Ovary (tissue), 9 donors: Measurements from ENCODE around the gene TENT5A. TPM values are rescaled to one million over a fixed set of nuclear protein-coding genes. Genes with fewer than 3 reads are reported as not detected.

Experiments
- DNase-seq, 5 donors: peaks; one replicate each; pipeline ENCODE4 v3.0.0-alpha.2; 2019 to 2020
- H3K27ac ChIP-seq, 2 donors: fragments of 200-600 bp; one replicate each; pipeline versions ENCODE4 v1.5.1 to v1.8.0; 2019 to 2022
- H3K27me3 ChIP-seq: fragments of 200-600 bp; one replicate; pipeline ENCODE4 v1.8.0; 2022
- H3K36me3 ChIP-seq: fragments of 200-600 bp; sonication (generic); one replicate; pipeline ENCODE4 v1.5.1; 2019
- H3K4me1 ChIP-seq: one replicate; pipeline ENCODE4 v1.8.1; 2013; ENCODE audit warnings: mild to moderate bottlenecking, moderate library complexity; ENCODE audit not compliant: insufficient read depth
- H3K4me3 ChIP-seq: fragments of 200-600 bp; sonication (generic); one replicate; pipeline ENCODE4 v1.5.1; 2017
- H3K9me3 ChIP-seq, 2 donors: fragments of 200-600 bp in 1 of 2; sonication (generic) in 1 of 2; one replicate each; pipeline versions ENCODE4 v1.5.1 to v1.8.1; 2013 to 2019; ENCODE audit warnings: mild to moderate bottlenecking in 1 of 2, moderate library complexity in 1 of 2
- EP300 ChIP-seq: sonication (generic); formaldehyde crosslinking; IDR thresholded peaks from one replicate; pipeline ENCODE4 v1.6.1; 2017; ENCODE audit warnings: antibody characterized with exemption
- POLR2A ChIP-seq: fragments of 450-650 bp; IDR thresholded peaks from one replicate; pipeline ENCODE4 v1.6.1; 2017; ENCODE audit warnings: antibody characterized with exemption, mild to moderate bottlenecking, moderate library complexity
- WGBS, 3 donors: extraction: QIAGEN DNeasy Blood & Tissue Kit in 1 of 3; methylation state at CpG; one replicate each; pipeline versions ENCODE4 v1.1.5 to v1.1.7; 2013 to 2017; 5-methylcytosine and 5-hydroxymethylcytosine counted together
- intact Hi-C, 4 donors: fragments of 100-400 bp; cut with DNase I; formaldehyde crosslinking; loops; one replicate each; pipeline versions ENCODE4 v1.11.0 to v1.15.1; 2022 to 2023
- polyA plus RNA-seq, 2 donors: library from polyadenylated mRNA; stranded (reverse); fragments of 200-250 nt in 1 of 2; fragments of 350-450 nt in 1 of 2; fragmentation: Illumina TruSeq in 1 of 2; extraction: RNeasy Lipid Tissue Mini Kit (QIAGEN cat#74804) in 1 of 2; gene quantifications; one replicate each; pipeline ENCODE4 v1.2.3, GENCODE V29; 2013 to 2014
- total RNA-seq, 7 donors: library from RNA; depleted of rRNA in 2 of 7; stranded (reverse); fragments of >200 nt in 2 of 7; fragmentation: NEBNext Ultra II Directional in 3 of 7; extraction: Animal tissue kit (Norgen Biotek cat#: 25700) in 3 of 7; gene quantifications; one replicate each; pipeline versions ENCODE4 v1.1.0 to v1.2.4, GENCODE V29; 2016 to 2023
- TF ChIP-seq, protein P1 (sequence below), 3 donors: fragments of 450-650 bp in 2 of 3; fragments of 200-600 bp in 1 of 3; IDR thresholded peaks; one replicate each; pipeline versions ENCODE4 v1.5.1 to v1.8.0; 2016 to 2022; ENCODE audit warnings: antibody characterized with exemption in 3 of 3, mild to moderate bottlenecking in 1 of 3
- donor health status: DM: no; HTN: no; CAD: no; lungs with moderate emphysema.
- donor health status: DM: no; HTN: no; CAD: no.
- donor health status: Bipolar disorder and iron deficiency.
- donor health status: DM: yes; HTN: yes; CAD: no.
- donor health status: DM: no; HTN: no; CAD: no.
- donor health status: DM: yes; HTN: yes; CAD: no.

The TENT5A gene
- total and polyA plus RNA-seq, 9 donors: 14.6 to 47.1 (median 29.4) TPM

DNA sequence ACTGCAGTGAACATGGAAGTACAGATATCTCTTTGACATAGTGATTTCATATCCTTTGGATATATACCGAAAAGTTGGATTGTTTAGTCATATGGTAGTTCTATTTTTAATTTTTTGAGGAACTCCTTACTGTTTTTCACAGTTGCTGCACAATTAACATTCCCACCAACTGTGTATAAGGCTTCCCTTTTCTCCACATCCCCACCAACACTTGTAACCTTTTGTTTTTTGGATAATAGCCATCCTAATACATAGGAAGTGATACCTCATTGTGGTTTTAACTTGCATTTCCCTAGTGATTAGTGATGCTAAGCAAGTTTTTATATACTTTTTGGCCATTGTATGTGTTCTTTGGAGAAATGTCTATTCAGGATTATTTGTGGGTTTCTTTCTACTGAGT lies 45.1 kb upstream of the TENT5A start:
- no peaks in the 10 kb centered on the region for H3K27me3 ChIP-seq
- TF ChIP-seq EP300: no peak
- TF ChIP-seq, protein P1, sequence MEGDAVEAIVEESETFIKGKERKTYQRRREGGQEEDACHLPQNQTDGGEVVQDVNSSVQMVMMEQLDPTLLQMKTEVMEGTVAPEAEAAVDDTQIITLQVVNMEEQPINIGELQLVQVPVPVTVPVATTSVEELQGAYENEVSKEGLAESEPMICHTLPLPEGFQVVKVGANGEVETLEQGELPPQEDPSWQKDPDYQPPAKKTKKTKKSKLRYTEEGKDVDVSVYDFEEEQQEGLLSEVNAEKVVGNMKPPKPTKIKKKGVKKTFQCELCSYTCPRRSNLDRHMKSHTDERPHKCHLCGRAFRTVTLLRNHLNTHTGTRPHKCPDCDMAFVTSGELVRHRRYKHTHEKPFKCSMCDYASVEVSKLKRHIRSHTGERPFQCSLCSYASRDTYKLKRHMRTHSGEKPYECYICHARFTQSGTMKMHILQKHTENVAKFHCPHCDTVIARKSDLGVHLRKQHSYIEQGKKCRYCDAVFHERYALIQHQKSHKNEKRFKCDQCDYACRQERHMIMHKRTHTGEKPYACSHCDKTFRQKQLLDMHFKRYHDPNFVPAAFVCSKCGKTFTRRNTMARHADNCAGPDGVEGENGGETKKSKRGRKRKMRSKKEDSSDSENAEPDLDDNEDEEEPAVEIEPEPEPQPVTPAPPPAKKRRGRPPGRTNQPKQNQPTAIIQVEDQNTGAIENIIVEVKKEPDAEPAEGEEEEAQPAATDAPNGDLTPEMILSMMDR (IDR thresholded peaks at IDR 0.05): no peak
- TF ChIP-seq POLR2A: no peak
- no peaks in the 10 kb centered on the region for H3K9me3 ChIP-seq
- H3K27ac ChIP-seq: no peak overlapping the region
- intact Hi-C loops: no loop called here
- 84 to 94% (median 86%) methylated on average over 1 of the region's 1 CpG for WGBS, 3 donors
- DNase-seq: no peak
- no peaks in the 10 kb centered on the region for H3K36me3 ChIP-seq
- no peaks in the 10 kb centered on the region for H3K4me1 ChIP-seq
- H3K4me3 ChIP-seq: no peak overlapping the region

DNA sequence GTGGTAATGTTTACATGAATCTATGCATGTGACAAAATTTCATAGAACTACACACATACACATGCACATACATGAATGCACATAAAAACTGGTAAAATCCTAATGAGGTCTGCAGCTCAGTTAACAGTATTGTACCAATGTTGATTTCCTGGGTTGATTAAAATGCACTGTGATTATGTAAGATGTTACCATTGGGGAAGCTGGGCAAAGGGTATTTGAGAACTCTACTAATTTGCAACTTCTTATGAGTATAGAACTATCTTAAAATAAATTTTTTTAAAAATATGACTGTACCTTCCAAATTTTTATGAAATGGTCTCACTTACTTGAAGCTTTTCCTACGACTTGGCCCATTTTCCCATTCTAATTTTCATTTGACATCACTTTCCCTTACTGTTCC lies 43.4 kb upstream of the TENT5A start:
- WGBS, 3 donors: 96 to 98% (median 96%) methylated on average over 1 of the region's 1 CpG
- intact Hi-C loops: no loop called here
- Histone ChIP-seq H3K9me3 (no peaks in the 10 kb centered on the region), H3K36me3 (no peaks in the 10 kb centered on the region), H3K4me3 (no peak overlapping the region), H3K27ac (no peak overlapping the region), H3K27me3 (no peaks in the 10 kb centered on the region), H3K4me1 (no peaks in the 10 kb centered on the region)
- TF ChIP-seq EP300 (no peak), POLR2A (no peak)
- TF ChIP-seq, protein P1 (IDR thresholded peaks at IDR 0.05): no peak
- DNase-seq: no peak

DNA sequence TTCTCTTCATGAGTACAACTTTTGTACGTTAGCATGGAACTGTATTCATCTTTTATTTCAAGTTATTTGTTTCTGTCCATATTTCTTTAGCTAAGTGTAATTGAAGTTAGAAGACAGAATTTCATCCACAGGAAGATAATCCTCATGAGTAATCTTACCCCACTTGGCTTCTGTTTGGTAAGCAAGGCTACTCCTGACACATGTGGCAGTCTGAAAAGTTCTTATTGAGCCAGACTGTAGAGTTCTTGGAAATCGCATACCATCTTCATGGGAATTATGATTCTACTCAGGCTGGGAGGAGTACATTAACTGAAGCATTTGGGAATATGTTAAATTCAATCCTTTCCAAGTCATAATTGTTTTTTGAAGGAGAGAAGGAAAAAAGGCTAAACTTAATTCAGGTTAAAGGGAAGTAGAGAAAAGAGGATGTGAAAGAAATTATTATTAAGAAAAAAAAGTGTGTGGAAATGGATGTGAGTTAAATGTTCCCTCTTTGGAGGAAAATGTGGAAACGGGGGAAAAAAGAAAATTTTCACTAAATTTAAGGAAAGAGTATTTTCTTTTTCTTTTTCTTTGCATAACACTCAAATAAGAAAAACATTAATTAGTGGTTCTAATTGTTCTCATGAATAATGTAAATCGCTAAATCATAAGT lies 41.5 kb upstream of the TENT5A start:
- no peak for TF ChIP-seq EP300
- TF ChIP-seq, protein P1 (IDR thresholded peaks at IDR 0.05): no peak
- TF ChIP-seq POLR2A: no peak
- intact Hi-C loops: no loop called here
- no peak for DNase-seq
- Histone ChIP-seq H3K36me3 (no peaks in the 10 kb centered on the region), H3K27ac (no peak overlapping the region), H3K4me3 (no peak overlapping the region), H3K4me1 (no peaks in the 10 kb centered on the region), H3K27me3 (no peaks in the 10 kb centered on the region), H3K9me3 (no peaks in the 10 kb centered on the region)
- 82 to 96% (median 95%) methylated on average over 4 of the region's 4 CpGs for WGBS, 3 donors

DNA sequence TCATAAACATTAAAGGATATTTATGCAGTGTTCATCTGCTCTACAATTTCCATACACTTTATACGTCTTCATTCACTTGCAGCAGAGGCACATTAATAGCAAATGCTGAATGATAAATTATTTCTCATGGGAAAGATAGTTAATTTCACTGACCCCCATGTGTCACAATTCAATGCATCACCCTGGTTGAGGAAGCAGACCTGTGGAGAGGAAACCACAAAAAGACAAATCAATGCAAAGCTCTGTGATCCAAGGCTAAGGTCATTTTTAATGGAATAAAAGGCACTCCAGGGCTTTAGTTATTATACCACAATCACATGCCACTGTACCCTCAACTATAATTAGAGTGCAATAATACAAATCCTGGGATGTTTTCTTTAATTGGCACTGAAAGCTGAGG lies 40.3 kb upstream of the TENT5A start:
- TF ChIP-seq POLR2A (no peak), EP300 (no peak)
- TF ChIP-seq, protein P1 (IDR thresholded peaks at IDR 0.05): no peak
- H3K4me3 ChIP-seq: no peak overlapping the region
- intact Hi-C loops: no loop called here
- H3K27ac ChIP-seq: no peak overlapping the region
- no peaks in the 10 kb centered on the region for H3K27me3 ChIP-seq
- H3K4me1 ChIP-seq: no peaks in the 10 kb centered on the region
- no peaks in the 10 kb centered on the region for H3K9me3 ChIP-seq
- DNase-seq: no peak
- H3K36me3 ChIP-seq: no peaks in the 10 kb centered on the region
- WGBS, 3 donors: 82 to 86% (median 84%) methylated on average over 1 of the region's 1 CpG
